GM10248 (cell line): ENCODE measurements around the gene ETNPPL.

ENCODE experiments used
- CTCF ChIA-PET: fragments of 300-600 bp; sonication (Branson Sonifier 250); formaldehyde crosslinking; extraction: SDS; loops from one replicate; lab custom pipeline; 2021; ENCODE audit warnings: antibody characterized with exemption; lab: Yijun Ruan, JAX
- POLR2A ChIA-PET: fragments of 350-650 bp; sonication (Branson Sonifier 250); formaldehyde crosslinking; extraction: SDS; loops from one replicate; lab custom pipeline; 2020; ENCODE audit warnings: antibody characterized with exemption; lab: Yijun Ruan, JAX
- DNase-seq: peaks from one replicate; pipeline ENCODE4 v3.0.0; 2012; ENCODE audit errors: extremely low spot score
- TF ChIP-seq, protein P1 (sequence below): IDR thresholded peaks from 2 replicates; pipeline ENCODE4 v1.5.1; 2012; ENCODE audit warnings: mild to moderate bottlenecking, low read depth; ENCODE audit errors: extremely low read depth, missing control alignments, control extremely low read depth

ETNPPL gene

DNA sequence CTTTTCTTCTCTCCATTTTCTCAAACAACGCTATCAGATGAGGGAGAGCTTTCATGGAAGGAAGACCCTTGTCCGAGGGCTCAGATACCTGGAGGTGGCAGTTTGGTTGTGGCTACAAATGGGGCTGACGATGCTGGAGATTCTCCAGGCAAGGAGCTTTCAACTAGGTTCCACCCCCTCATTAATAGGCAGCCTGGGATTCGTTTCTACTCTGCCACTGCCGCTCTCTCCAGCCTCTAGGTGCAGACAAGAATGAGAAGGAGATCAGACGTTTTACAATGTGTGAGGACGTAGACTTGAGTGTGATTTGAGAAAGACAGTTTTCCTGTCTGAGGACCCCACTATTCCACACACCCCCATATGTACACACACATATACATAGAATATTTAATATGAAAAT lies 53.1 kb downstream of the ETNPPL start:
- no peak for DNase-seq
- POLR2A ChIA-PET: no interaction called here
- TF ChIP-seq, protein P1, sequence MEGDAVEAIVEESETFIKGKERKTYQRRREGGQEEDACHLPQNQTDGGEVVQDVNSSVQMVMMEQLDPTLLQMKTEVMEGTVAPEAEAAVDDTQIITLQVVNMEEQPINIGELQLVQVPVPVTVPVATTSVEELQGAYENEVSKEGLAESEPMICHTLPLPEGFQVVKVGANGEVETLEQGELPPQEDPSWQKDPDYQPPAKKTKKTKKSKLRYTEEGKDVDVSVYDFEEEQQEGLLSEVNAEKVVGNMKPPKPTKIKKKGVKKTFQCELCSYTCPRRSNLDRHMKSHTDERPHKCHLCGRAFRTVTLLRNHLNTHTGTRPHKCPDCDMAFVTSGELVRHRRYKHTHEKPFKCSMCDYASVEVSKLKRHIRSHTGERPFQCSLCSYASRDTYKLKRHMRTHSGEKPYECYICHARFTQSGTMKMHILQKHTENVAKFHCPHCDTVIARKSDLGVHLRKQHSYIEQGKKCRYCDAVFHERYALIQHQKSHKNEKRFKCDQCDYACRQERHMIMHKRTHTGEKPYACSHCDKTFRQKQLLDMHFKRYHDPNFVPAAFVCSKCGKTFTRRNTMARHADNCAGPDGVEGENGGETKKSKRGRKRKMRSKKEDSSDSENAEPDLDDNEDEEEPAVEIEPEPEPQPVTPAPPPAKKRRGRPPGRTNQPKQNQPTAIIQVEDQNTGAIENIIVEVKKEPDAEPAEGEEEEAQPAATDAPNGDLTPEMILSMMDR: no peak
- CTCF ChIA-PET: no interaction called here

DNA sequence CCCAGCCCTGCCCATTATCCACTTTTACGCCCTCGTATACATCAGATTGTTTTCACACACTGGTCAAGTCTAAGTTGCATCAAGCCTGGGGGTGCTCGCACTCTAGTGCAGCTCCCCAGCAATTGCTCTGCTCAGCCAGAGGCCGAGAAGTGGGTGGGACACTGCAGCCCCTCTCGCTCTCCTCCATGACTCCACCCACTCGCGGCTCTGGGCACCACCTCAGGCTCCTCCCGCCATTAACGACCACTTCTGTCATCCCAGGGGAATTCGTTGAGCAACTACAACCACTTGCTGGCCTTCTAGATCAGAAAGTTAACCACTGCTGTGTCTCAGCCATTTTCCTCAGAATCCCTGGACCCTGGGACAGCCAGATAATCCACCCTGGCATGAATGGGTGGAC lies 53.6 kb downstream of the ETNPPL start:
- TF ChIP-seq, protein P1: no peak
- CTCF ChIA-PET: no interaction called here
- POLR2A ChIA-PET: no interaction called here
- no peak for DNase-seq

DNA sequence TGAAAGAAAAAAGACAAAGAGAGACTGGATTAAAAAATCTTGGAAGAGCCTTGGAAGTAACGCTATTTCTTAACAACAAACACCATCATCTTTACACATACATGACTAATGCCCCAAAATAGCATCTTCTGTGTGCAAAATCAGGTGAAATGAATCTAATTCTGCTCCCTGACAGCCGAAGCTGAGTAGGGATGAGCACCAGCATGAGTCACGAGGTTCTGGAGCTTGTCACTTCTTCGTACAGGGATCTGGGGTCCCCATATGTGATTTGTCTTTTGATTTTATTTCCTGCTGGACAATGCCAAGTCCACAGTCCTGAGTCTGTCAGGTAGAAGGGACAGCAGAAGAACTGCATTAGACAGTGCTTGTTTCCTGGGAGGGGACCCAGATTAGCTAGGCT lies 56.6 kb downstream of the ETNPPL start:
- ChIA-PET POLR2A (no interaction called here), CTCF (interaction anchor here (1.0 to 1.1 kb wide), 2 partner anchors 16 to 45 kb away, joined by 3 read pairs; no protein-coding TSS in a partner anchor)
- no peak for DNase-seq
- TF ChIP-seq, protein P1: no peak

DNA sequence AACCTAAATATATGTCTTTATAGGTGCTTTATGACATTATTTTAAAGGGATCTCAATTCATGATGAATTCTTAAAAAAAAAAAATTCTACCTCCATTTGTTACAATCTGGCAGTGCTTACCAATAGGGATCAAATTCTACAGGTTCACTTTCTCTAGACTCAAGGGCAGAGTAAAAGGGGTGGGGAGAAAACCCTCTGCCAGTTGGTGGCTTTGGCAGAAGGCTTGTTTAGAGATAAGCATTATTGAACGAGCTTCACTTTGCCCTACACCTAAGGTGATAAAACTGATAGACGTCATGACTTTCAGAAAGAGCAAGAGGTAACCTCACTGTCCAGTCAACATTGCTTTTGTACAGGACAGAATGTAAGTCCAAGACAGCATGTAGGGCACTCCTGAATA lies 58.9 kb downstream of the ETNPPL start:
- TF ChIP-seq, protein P1: no peak
- DNase-seq: no peak
- POLR2A ChIA-PET: no interaction called here
- CTCF ChIA-PET: interaction anchor here (1.3 kb wide), 1 partner anchor 14 kb away, joined by 3 read pairs; no protein-coding TSS in a partner anchor

DNA sequence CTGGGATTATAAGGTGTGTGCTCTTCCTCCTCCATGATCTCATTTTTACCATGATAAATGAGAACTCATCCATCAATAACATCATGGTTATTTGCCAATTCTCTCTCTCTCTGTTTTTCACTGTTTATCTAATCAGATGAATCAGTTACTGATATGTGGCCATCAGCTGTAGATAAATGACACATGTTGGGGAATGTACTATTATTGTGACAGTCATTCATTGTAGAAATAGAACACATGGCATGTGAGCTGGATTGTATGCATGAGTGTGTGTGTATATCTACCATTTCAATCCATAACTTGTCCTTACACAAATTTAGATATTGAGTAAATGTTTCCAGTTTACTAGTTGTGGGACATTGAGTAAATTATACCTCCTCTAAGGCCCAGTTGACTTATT lies 59.5 kb downstream of the ETNPPL start:
- ChIA-PET POLR2A (no interaction called here), CTCF (interaction anchor here (1.3 kb wide), 1 partner anchor 14 kb away, joined by 3 read pairs; no protein-coding TSS in a partner anchor)
- TF ChIP-seq, protein P1: no peak
- DNase-seq: no peak

DNA sequence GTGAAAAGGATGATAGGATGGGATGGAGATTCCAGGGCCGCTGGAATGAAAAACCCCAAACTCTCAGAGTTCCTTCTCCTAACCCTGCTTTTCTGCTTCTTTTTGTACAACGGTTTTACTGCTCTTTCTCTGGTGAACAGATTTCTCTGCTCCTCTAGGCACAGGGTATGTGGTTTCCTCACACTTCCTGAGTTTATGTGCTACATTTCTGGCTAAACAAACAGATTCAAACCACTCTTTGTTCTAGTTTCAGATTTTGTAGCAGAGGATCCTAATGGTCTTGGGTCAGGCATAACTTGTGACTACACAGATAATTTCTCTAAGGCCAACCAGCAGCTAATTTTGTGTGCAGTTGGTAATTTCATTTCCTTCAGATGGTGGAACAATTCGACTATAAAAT lies 59.9 kb downstream of the ETNPPL start:
- TF ChIP-seq, protein P1: no peak
- no peak for DNase-seq
- ChIA-PET CTCF (interaction anchor here (1.3 kb wide), 1 partner anchor 13 kb away, joined by 3 read pairs; no protein-coding TSS in a partner anchor), POLR2A (no interaction called here)
